ENCODE data around the gene UNC13A.

The UNC13A gene

GRCh38 chr19:17659996-17660395, 28.2 kb downstream of the UNC13A start:
- no peak for DNase-seq

- no peak for DNase-seq
Observed at GRCh38 chr19:17658666-17659065, 29.5 kb downstream of the UNC13A start.

GRCh38 chr19:17658240-17658639, 29.9 kb downstream of the UNC13A start:
- DNase-seq, result no peak

- no peak for DNase-seq
Observed at GRCh38 chr19:17656970-17657369, 31.2 kb downstream of the UNC13A start.

- DNase-seq, result no peak
Observed at GRCh38 chr19:17655751-17656472, 32.2 kb downstream of the UNC13A start.

GRCh38 chr19:17654993-17655392, 33.2 kb downstream of the UNC13A start:
- DNase-seq, result no peak

- no peak for DNase-seq
Observed at GRCh38 chr19:17652627-17653026, 35.5 kb downstream of the UNC13A start.

- no peak for DNase-seq
Observed at GRCh38 chr19:17648786-17649185, 39.4 kb downstream of the UNC13A start.

GRCh38 chr19:17648097-17648660, 40.0 kb downstream of the UNC13A start:
- no peak for DNase-seq

- no peak for DNase-seq
Observed at GRCh38 chr19:17647071-17648020, 40.8 kb downstream of the UNC13A start.

GRCh38 chr19:17646441-17646840, 41.7 kb downstream of the UNC13A start:
- no peak for DNase-seq

GRCh38 chr19:17645339-17645963, 42.7 kb downstream of the UNC13A start:
- no peak for DNase-seq

- no peak for DNase-seq
Observed at GRCh38 chr19:17642656-17643055, 45.5 kb downstream of the UNC13A start.

- no peak for DNase-seq
Observed at GRCh38 chr19:17641846-17642245, 46.3 kb downstream of the UNC13A start.

GRCh38 chr19:17641181-17641580, 47.0 kb downstream of the UNC13A start:
- no peak for DNase-seq

- DNase-seq, result no peak
Observed at GRCh38 chr19:17633700-17634099, 54.5 kb downstream of the UNC13A start.

GRCh38 chr19:17632577-17632976, 55.6 kb downstream of the UNC13A start:
- DNase-seq, result no peak

- no peak for DNase-seq
Observed at GRCh38 chr19:17629760-17630159, 58.4 kb downstream of the UNC13A start.

GRCh38 chr19:17627921-17628320, 60.2 kb downstream of the UNC13A start:
- no peak for DNase-seq

- no peak for DNase-seq
Observed at GRCh38 chr19:17627161-17627560, 61.0 kb downstream of the UNC13A start.

- DNase-seq, result no peak
Observed at GRCh38 chr19:17626456-17627015, 61.6 kb downstream of the UNC13A start.

GRCh38 chr19:17625980-17626379, 62.2 kb downstream of the UNC13A start:
- DNase-seq, result no peak

- no peak for DNase-seq
Observed at GRCh38 chr19:17625043-17625442, 63.1 kb downstream of the UNC13A start.

Data from kidney glomerular epithelial cell (primary cell).